ENCODE measurements around the gene GABRR1. TPM values are rescaled to one million over a fixed set of nuclear protein-coding genes. Genes with fewer than 3 reads are reported as not detected.
"Not testable (repeated sequence)": the region's sequence is repeated elsewhere in the genome, so short reads cannot be mapped to it uniquely, and the experiment has no call there.

Gene GABRR1
- polyA plus RNA-seq (2014; cell fraction: cytosol; rRNA removed) = not detected in 2 replicates
- not detected in 2 replicates for polyA plus RNA-seq (2014; cell fraction: nucleus; rRNA removed)

DNA sequence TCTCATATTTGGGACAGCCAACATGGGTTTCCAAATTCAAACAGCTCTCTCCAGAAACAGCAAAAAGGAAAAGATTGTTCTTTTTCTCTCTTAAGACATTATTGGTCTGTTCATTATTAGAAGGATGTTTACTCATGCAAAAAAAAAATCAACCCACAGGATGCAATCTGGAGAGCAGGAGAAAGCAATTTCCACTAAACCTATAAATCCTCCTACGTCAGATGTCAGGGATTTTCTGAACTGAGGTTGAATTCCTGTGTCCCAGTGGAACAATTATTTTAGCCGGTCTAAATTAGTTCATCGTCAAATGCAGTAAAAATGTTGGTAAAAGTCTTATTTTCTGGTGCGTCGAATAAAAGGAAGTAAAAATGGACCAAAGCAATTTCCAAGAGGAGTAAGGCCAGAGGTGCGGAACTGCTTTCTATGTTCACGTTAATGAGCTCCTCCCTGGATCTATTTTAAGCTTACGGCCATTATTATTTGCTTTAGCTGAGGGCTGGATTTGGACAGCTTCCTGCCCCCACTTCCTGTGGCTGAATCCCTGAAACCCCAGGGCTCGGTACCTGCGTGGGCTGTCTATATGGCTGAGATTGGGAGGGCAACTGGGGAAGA, at the start of gene GABRR1:
GABRR1 (minus strand) TSS at position 60 of the 612 bp plus-strand sequence; CDS start at position 24, 36 bp downstream.
- DNase-seq (ENCODE audit: low spot score) = no peak

- DNase-seq (ENCODE audit: low spot score) = no peak
Observed at GRCh38 chr6:89264296-89264695, 47.1 kb upstream of the GABRR1 start.

GRCh38 chr6:89260832-89261231, 43.7 kb upstream of the GABRR1 start:
- DNase-seq (ENCODE audit: low spot score) = peak; percentile 22

GRCh38 chr6:89260310-89260709, 43.2 kb upstream of the GABRR1 start:
- DNase-seq (ENCODE audit: low spot score) = no peak

- DNase-seq (ENCODE audit: low spot score) = no peak
Observed at GRCh38 chr6:89258912-89259311, 41.8 kb upstream of the GABRR1 start.

DNA sequence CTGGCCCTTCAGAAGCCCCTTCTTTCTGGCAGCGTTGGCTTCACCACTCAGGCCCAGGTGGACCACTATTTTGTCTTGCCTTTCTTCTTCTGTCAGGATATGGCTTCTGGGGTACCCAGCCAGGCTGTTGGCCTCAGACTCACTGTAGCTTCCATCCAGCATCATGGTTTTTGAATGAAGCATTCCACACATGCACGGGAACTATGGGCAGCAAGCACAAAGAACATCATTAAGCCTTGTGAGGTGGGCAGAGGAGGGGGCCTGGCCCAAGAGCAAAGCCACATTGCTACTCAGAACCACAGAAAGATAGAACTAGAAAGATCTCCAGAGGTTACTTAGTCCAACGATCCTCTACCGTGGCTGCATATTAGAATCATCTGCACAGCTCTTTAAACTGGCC, 40.6 kb upstream of the GABRR1 start:
- no peak for DNase-seq (ENCODE audit: low spot score)

DNA sequence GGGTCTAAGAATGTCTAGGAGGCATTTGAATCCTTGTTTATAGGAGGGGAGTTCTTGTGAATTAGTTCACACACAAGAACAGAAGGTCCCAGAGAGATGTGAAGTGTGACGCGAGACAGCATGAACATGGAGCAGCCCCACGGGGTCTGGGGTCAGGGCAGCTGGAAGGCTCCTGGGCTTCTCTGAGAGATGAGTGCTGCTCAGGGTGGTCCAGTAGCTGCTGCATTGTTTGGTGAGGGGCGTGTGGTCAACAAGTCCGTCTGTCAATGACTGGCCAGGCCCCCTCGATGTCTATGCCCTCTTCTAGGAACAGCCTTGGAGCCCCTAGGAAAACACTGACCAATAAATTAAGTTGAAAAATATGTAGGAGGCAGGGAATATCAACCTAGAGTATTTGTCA, 40.2 kb upstream of the GABRR1 start:
- DNase-seq (ENCODE audit: low spot score) = no peak

- no peak for DNase-seq (ENCODE audit: low spot score)
Observed at GRCh38 chr6:89255417-89255816, 38.3 kb upstream of the GABRR1 start.

- no peak for DNase-seq (ENCODE audit: low spot score)
Observed at GRCh38 chr6:89254569-89254968, 37.4 kb upstream of the GABRR1 start.

DNA sequence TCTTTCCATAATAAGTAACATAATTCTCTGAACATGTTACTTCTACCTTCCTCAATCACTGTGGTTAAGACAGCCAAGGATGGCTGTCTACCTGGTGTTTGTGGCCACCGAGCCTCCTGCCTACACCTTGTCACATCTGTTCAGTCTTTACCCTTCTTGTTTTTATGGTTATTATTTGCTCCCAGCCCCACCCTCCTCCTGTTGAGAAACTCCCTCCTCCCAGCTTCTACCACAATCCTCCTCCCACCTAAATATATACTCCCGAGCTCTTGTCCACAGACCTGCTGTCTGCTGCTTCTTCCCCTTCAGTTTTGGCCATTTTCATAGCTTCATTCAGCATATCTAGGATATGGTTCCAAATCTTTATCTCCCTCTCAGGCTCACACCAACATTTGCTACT, 35.7 kb upstream of the GABRR1 start:
- DNase-seq (ENCODE audit: low spot score) = no peak

DNA sequence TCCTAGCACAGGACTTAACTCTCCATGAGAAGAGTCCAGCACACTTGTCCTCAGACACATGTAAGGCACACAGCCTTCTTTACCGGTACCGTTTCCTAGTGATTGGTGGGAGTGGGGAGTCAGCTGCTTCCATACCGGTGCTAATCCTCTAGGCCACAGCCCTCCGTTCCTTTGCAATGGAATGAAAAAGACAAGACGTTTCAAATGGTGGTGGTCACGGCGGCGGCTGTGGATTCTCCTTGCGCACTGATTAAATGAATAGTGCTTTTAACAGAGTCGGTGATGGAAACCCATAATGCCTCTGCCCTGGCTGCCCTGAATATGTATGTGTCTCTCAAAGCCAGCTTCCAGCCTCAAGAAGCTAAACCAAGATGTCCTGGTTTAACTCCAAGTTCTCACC, 34.8 kb upstream of the GABRR1 start:
- no peak for DNase-seq (ENCODE audit: low spot score)

DNA sequence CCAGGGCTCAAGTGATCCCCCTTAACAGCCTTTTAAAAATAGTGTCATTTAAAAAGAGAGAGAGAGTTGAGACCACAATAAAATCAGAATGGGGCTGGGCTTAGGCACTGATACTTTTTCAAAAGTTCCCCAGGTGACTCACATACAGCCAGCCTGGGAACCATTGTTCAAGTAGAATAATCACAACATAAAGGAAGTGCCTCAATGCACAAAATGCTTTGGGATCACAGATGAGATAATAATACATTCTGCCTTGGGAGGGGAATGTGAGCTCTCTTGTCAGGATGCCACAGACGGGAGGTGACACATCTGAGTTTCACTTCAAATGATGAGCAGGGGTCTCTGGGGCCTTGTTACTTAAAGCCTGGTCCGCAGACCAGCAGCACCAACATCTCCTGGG, 34.0 kb upstream of the GABRR1 start:
- DNase-seq (ENCODE audit: low spot score) = no peak

- DNase-seq (ENCODE audit: low spot score) = no peak
Observed at GRCh38 chr6:89250239-89250638, 33.1 kb upstream of the GABRR1 start.

GRCh38 chr6:89244241-89244985, 27.3 kb upstream of the GABRR1 start:
- no peak for DNase-seq (ENCODE audit: low spot score)

DNA sequence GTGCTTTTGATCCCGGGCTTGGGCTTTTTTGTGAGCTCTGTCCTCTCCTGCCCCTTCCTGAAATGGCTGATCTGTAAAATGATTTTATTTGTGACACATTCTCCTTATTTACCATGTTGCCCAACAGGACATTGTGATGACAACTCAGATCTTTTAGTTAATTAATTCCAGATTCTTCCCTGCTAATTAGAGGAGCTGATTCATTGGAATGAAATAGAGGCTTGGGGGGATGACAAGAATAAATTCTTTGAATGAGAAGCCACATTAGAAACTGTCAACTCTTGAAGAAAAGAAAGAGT, 26.1 kb upstream of the GABRR1 start:
- no peak for DNase-seq (ENCODE audit: low spot score)

DNA sequence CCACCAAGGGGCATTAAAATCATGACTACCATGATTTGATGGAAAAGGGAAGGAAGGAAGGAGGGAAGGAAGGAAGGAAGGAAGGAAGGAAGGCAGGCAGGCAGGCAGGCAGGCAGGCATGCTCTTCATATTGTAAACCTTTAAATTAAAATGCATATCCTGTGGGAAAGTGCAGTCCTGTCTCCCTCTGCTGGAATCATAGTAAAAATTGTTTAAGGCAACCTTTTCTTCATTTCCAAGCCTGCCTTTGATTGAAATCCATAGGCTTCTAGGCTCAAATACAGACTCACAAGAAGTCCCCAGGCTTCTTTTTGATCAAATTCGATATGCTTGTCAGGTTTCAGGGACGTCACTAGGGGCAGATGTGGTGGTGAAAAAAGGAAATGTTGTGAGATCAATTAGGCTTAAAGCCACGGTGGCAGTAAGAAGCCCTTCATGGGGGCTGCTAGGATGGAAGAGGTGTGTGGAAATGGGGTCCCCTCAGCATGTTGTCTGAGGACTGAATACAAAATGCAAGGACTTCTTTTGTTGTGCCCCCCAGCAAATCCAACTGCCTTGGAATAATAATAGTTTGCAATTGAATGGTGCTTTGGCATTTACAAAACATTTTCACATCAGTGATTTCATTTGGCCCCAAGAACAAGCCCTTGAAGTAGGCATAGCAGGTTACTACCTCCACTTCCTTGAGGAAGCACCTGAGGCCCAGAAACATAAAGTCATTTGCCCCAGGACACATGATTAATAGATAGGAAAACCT, 25.6 kb upstream of the GABRR1 start:
- DNase-seq (ENCODE audit: low spot score) = peak; percentile 70

DNA sequence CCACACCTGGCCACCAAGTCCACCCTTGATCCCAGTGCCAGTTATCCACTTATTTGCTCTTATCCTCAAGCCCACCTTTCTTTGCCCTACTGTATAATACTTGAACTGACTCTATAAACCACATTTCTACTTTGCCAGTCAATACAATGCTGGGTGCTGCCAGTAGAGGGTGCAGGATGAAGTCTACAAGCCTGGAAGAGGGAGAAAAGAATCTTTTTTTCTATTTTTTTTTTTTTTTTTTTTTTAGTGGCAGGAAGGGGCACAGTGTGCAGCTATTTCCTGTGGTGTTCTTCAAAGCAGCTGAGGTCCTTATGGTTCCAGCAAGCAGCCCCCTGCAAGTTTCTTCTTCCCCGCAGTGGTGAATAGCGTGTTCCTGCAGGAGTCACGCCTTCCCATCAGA, 22.2 kb upstream of the GABRR1 start:
- DNase-seq (ENCODE audit: low spot score) = no peak

DNA sequence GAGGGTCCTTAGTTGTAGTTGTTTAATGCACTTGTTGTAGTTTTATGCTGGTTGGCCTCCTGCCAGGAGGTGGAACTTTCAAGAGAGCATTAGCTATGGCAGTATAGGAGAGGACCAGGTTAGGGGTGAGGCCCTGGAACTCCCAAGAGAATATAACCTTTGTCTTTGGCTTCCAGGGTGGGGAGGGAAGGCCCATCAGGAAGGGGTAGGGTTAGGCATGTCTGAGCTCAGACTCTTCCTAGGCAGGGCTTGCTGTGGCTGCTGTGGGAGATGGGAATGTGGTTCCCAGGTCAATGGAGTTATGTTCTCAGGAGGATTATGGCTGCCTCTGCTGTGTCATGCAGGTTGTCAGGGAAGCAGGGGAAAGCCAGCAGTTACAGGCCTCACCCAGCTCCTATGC, 20.0 kb upstream of the GABRR1 start:
- DNase-seq (ENCODE audit: low spot score) = no peak

- DNase-seq (ENCODE audit: low spot score) = not testable (repeated sequence)
Observed at GRCh38 chr6:89233605-89234004, 16.4 kb upstream of the GABRR1 start.

DNA sequence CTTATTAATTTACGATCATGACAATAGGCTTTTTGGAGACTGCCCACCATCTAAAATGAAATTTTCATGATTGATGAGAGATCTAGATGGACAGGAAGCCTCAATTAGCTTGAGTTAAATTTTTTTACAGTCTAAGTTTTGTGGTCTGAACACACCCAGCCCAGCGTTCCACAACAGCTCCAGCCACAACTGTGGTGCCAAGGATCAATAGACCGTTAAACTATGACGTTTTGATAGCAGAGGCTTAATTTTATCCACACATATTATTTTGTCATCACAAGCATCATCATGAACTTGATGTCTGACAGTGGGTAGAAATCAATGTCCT, 5.5 kb upstream of the GABRR1 start:
- no peak for DNase-seq (ENCODE audit: low spot score)

GRCh38 chr6:89221971-89222711, 5.0 kb upstream of the GABRR1 start:
- DNase-seq (ENCODE audit: low spot score) = peak; percentile 85

GRCh38 chr6:89221129-89221528, 4.0 kb upstream of the GABRR1 start:
- no peak for DNase-seq (ENCODE audit: low spot score)

All from SK-N-DZ (cell line).